Trophoblast cell (in vitro differentiated cells and primary cell): ENCODE data around the gene ADCY3.
"Not testable (repeated sequence)": the region's sequence is repeated elsewhere in the genome, so short reads cannot be mapped to it uniquely, and the experiment has no call there.

Experiments
- DNase-seq, 2 donors: peaks; one replicate each; pipeline ENCODE4 v3.0.0-alpha.2; 2016
- H2AFZ ChIP-seq: 2 replicates; pipeline ENCODE4 v1.6.1; 2013; ENCODE audit warnings: low read length, moderate library complexity, mild to moderate bottlenecking; ENCODE audit not compliant: insufficient read depth, poor library complexity
- H2AK5ac ChIP-seq: 2 replicates; pipeline ENCODE4 v1.6.1; 2013; ENCODE audit warnings: mild to moderate bottlenecking, low read length
- H2BK120ac ChIP-seq: 2 replicates; pipeline ENCODE4 v1.6.1; 2013; ENCODE audit warnings: low read length, mild to moderate bottlenecking, moderate library complexity; ENCODE audit not compliant: insufficient read depth, poor library complexity
- H2BK12ac ChIP-seq: 2 replicates; pipeline ENCODE4 v1.6.1; 2013; ENCODE audit warnings: mild to moderate bottlenecking, low read length, moderate library complexity
- H2BK5ac ChIP-seq: 2 replicates; pipeline ENCODE4 v1.6.1; 2013; ENCODE audit warnings: low read length, low read depth, moderate library complexity, mild to moderate bottlenecking; ENCODE audit not compliant: poor library complexity
- H3K14ac ChIP-seq: 2 replicates; pipeline ENCODE4 v1.6.1; 2013; ENCODE audit warnings: mild to moderate bottlenecking, low read length
- H3K18ac ChIP-seq: 2 replicates; pipeline ENCODE4 v1.6.1; 2013; ENCODE audit warnings: mild to moderate bottlenecking, low read length
- H3K23ac ChIP-seq: 2 replicates; pipeline ENCODE4 v1.6.1; 2013; ENCODE audit warnings: low read length
- H3K27ac ChIP-seq: 2 replicates; pipeline ENCODE4 v1.5.1; 2013; ENCODE audit warnings: low read depth, mild to moderate bottlenecking, inconsistent platforms, low read length, moderate library complexity
- H3K27me3 ChIP-seq: 2 replicates; pipeline ENCODE4 v1.6.1; 2013; ENCODE audit warnings: inconsistent platforms, mild to moderate bottlenecking, low read length, moderate library complexity; ENCODE audit not compliant: insufficient read depth
- H3K36me3 ChIP-seq, 2 experiments: 1 replicate in 1 of 2; 2 replicates in 1 of 2; pipeline ENCODE4 v1.6.1; 2013; ENCODE audit warnings: low read length in 2 of 2, mild to moderate bottlenecking in 2 of 2, moderate library complexity in 1 of 2; ENCODE audit not compliant: insufficient read depth in 2 of 2, control insufficient read depth in 1 of 2
- H3K4ac ChIP-seq: 2 replicates; pipeline ENCODE4 v1.6.1; 2013; ENCODE audit warnings: low read depth, mild to moderate bottlenecking, low read length, moderate library complexity
- H3K4me1 ChIP-seq, 2 experiments: 1 replicate in 1 of 2; 2 replicates in 1 of 2; pipeline ENCODE4 v1.6.1; 2013; ENCODE audit warnings: low read length in 2 of 2, mild to moderate bottlenecking in 2 of 2, moderate library complexity in 1 of 2; ENCODE audit not compliant: insufficient read depth in 2 of 2, control insufficient read depth in 1 of 2
- H3K4me2 ChIP-seq: 2 replicates; pipeline ENCODE4 v1.6.1; 2013; ENCODE audit warnings: inconsistent platforms, mild to moderate bottlenecking, low read length, moderate library complexity
- H3K4me3 ChIP-seq: 2 replicates; pipeline ENCODE4 v1.5.1; 2013; ENCODE audit warnings: mild to moderate bottlenecking, low read depth, low read length, inconsistent platforms
- H3K79me1 ChIP-seq: one replicate; pipeline ENCODE4 v1.6.1; 2013; ENCODE audit warnings: low read length
- H3K79me2 ChIP-seq: 2 replicates; pipeline ENCODE4 v1.6.1; 2013; ENCODE audit warnings: low read length, mild to moderate bottlenecking; ENCODE audit not compliant: control insufficient read depth, insufficient read depth, poor library complexity
- H3K9ac ChIP-seq: 2 replicates; pipeline ENCODE4 v1.6.1; 2013; ENCODE audit warnings: mild to moderate bottlenecking, low read length
- H3K9me3 ChIP-seq: 2 replicates; pipeline ENCODE4 v1.6.1; 2013; ENCODE audit warnings: low read depth, mild to moderate bottlenecking, control low read depth, inconsistent platforms, low read length; ENCODE audit not compliant: insufficient read depth
- H4K12ac ChIP-seq: 2 replicates; pipeline ENCODE4 v1.6.1; 2013; ENCODE audit warnings: low read depth, mild to moderate bottlenecking, low read length, moderate library complexity
- H4K8ac ChIP-seq: 2 replicates; pipeline ENCODE4 v1.6.1; 2013; ENCODE audit warnings: low read depth, mild to moderate bottlenecking, low read length, moderate library complexity
- H4K91ac ChIP-seq: one replicate; pipeline ENCODE4 v1.6.1; 2013; ENCODE audit warnings: low read depth, mild to moderate bottlenecking, low read length, moderate library complexity
- WGBS: extraction: QIAGEN DNeasy Blood & Tissue Kit; methylation state at CpG from one replicate; pipeline ENCODE4 v1.1.7; 2013; ENCODE audit warnings: missing lambda C conversion rate; ENCODE audit not compliant: insufficient read length, insufficient coverage; ENCODE audit errors: extremely low coverage; 5-methylcytosine and 5-hydroxymethylcytosine counted together

The ADCY3 gene

GRCh38 chr2:24836206-24836605, 83.8 kb downstream of the ADCY3 start:
- H3K14ac ChIP-seq: no peak overlapping the region
- H3K18ac ChIP-seq: no peak overlapping the region
- H4K8ac ChIP-seq: no peak overlapping the region
- H3K9me3 ChIP-seq: peaks cover 3% of the 10 kb centered on the region
- no peaks in the 10 kb centered on the region for H3K27me3 ChIP-seq
- H2AK5ac ChIP-seq: no peak overlapping the region
- H3K79me1 ChIP-seq: no peaks in the 10 kb centered on the region
- H3K4ac ChIP-seq: no peak overlapping the region
- H3K9ac ChIP-seq: no peak overlapping the region
- H4K12ac ChIP-seq: no peak overlapping the region
- no peak overlapping the region for H2AFZ ChIP-seq
- H3K23ac ChIP-seq: no peak overlapping the region
- no peaks in the 10 kb centered on the region for H3K36me3 ChIP-seq
- H2BK12ac ChIP-seq: no peak overlapping the region
- no CpG with 5 or more reads among the region's 8 CpGs for WGBS
- H4K91ac ChIP-seq: no peak overlapping the region
- no peak overlapping the region for H3K4me3 ChIP-seq
- no peak overlapping the region for H2BK120ac ChIP-seq
- H3K27ac ChIP-seq: no peak overlapping the region
- H2BK5ac ChIP-seq: no peak overlapping the region
- no peak for DNase-seq
- H3K79me2 ChIP-seq: no peaks in the 10 kb centered on the region
- no peaks in the 10 kb centered on the region for H3K4me1 ChIP-seq
- H3K4me2 ChIP-seq: no peak overlapping the region

- not testable (repeated sequence) for H4K8ac ChIP-seq, H3K36me3 ChIP-seq, H3K14ac ChIP-seq, H3K9ac ChIP-seq, H2AK5ac ChIP-seq, H4K91ac ChIP-seq, H3K27ac ChIP-seq, H3K4me2 ChIP-seq, H4K12ac ChIP-seq, H3K4me1 ChIP-seq, H3K4ac ChIP-seq, H2BK120ac ChIP-seq, H3K18ac ChIP-seq, H3K4me3 ChIP-seq, H3K23ac ChIP-seq, H3K79me2 ChIP-seq, H3K9me3 ChIP-seq, H3K27me3 ChIP-seq, H2AFZ ChIP-seq, H2BK5ac ChIP-seq, H3K79me1 ChIP-seq, H2BK12ac ChIP-seq
- WGBS: no CpG with 5 or more reads among the region's 8 CpGs
- peak; percentile 29 to 31 for DNase-seq
Measured at GRCh38 chr2:24835411-24835810, 84.6 kb downstream of the ADCY3 start.

- Histone ChIP-seq H3K27ac (no peak overlapping the region), H2BK5ac (no peak overlapping the region), H4K8ac (no peak overlapping the region), H3K79me2 (no peaks in the 10 kb centered on the region), H3K4me2 (no peak overlapping the region), H2BK120ac (no peak overlapping the region), H3K79me1 (no peaks in the 10 kb centered on the region), H3K4me1 (no peaks in the 10 kb centered on the region), H3K14ac (no peak overlapping the region), H4K12ac (no peak overlapping the region), H2BK12ac (no peak overlapping the region), H3K9ac (no peak overlapping the region), H4K91ac (no peak overlapping the region), H3K18ac (no peak overlapping the region), H3K4ac (no peak overlapping the region), H3K36me3 (no peaks in the 10 kb centered on the region), H3K27me3 (no peaks in the 10 kb centered on the region), H2AK5ac (no peak overlapping the region), H3K9me3 (peaks cover 3% of the 10 kb centered on the region), H2AFZ (no peak overlapping the region), H3K23ac (no peak overlapping the region), H3K4me3 (no peak overlapping the region)
- no peak for DNase-seq
- no CpG with 5 or more reads among the region's 20 CpGs for WGBS
Measured at GRCh38 chr2:24834733-24835395, 85.2 kb downstream of the ADCY3 start.

- no peaks in the 10 kb centered on the region for H3K79me1 ChIP-seq
- no peak overlapping the region for H3K23ac ChIP-seq
- DNase-seq: no peak
- H3K4me2 ChIP-seq: no peak overlapping the region
- no peak overlapping the region for H3K4me3 ChIP-seq
- H3K9me3 ChIP-seq: peaks cover 3% of the 10 kb centered on the region
- H3K79me2 ChIP-seq: no peaks in the 10 kb centered on the region
- H3K18ac ChIP-seq: no peak overlapping the region
- no peak overlapping the region for H2AFZ ChIP-seq
- no peak overlapping the region for H2BK120ac ChIP-seq
- H3K36me3 ChIP-seq: no peaks in the 10 kb centered on the region
- H3K4ac ChIP-seq: no peak overlapping the region
- H2BK12ac ChIP-seq: no peak overlapping the region
- no peak overlapping the region for H3K27ac ChIP-seq
- H3K4me1 ChIP-seq: no peaks in the 10 kb centered on the region
- H3K14ac ChIP-seq: no peak overlapping the region
- H3K9ac ChIP-seq: no peak overlapping the region
- H4K8ac ChIP-seq: no peak overlapping the region
- no peak overlapping the region for H4K91ac ChIP-seq
- H2BK5ac ChIP-seq: no peak overlapping the region
- no peak overlapping the region for H4K12ac ChIP-seq
- no CpG with 5 or more reads among the region's 32 CpGs for WGBS
- no peaks in the 10 kb centered on the region for H3K27me3 ChIP-seq
- H2AK5ac ChIP-seq: no peak overlapping the region
Measured at GRCh38 chr2:24833821-24834732, 86.0 kb downstream of the ADCY3 start.
